HCT116 (cell line): ENCODE measurements around the gene TMEM132C. TPM values are rescaled to one million over a fixed set of nuclear protein-coding genes. Genes with fewer than 3 reads are reported as not detected.

Experiments used
- ATAC-seq: fragments of 200-7000 bp; cut with Tn5 transposase; 2 replicates; pipeline ENCODE4 v1.9.1; 2020; ENCODE audit warnings: mild to moderate bottlenecking, moderate library complexity
- BruUV-seq: library from RNA; stranded (reverse); fragments of 400-500 nt; replicated peaks from 2 replicates; lab custom pipeline; 2021; lab: Mats Ljungman, UMichigan
- CTCF ChIA-PET: fragments of 300-600 bp; sonication (Branson Sonifier 250); formaldehyde crosslinking; loops from one replicate; lab custom pipeline; 2021; ENCODE audit warnings: antibody characterized with exemption; lab: Charles Lee
- POLR2A ChIA-PET: fragments of 300-600, 350-600 bp; sonication (Branson Sonifier 250); formaldehyde crosslinking; loops from one replicate; lab custom pipeline; 2021; ENCODE audit warnings: antibody characterized with exemption; lab: Charles Lee
- RAD21 ChIA-PET, 2 experiments: fragments of 300-600 bp; sonication (Branson Sonifier 250); formaldehyde crosslinking; loops; one replicate each; lab custom pipeline; 2023; ENCODE audit warnings: low total read pairs in 2 of 2; ENCODE audit not compliant: uncharacterized antibody in 2 of 2, unreplicated experiment in 2 of 2, low non-redundant PET in 1 of 2; lab: Charles Lee
- DNase-seq: peaks from one replicate; pipeline ENCODE4 v3.0.0-alpha.2; 2010; ENCODE audit warnings: low read depth, low spot score
- H2AFZ ChIP-seq: fragments of 200-600 bp; shearing (Covaris generic), sonication (generic); 2 replicates; pipeline ENCODE4 v1.6.1; 2017; ENCODE audit warnings: low read depth, mixed run types, mixed read lengths, antibody characterized with exemption, low read length; ENCODE audit not compliant: poor library complexity, severe bottlenecking
- H3K27ac ChIP-seq: 2 replicates; pipeline ENCODE4 v1.5.1; 2012; ENCODE audit warnings: low read depth, low read length
- H3K27me3 ChIP-seq: fragments of 200-600 bp; sonication (generic); 2 replicates; pipeline ENCODE4 v1.6.1; 2016; ENCODE audit warnings: mixed run types, low read length, mixed read lengths; ENCODE audit not compliant: insufficient read depth
- H3K36me3 ChIP-seq, 2 experiments: fragments of 200-500 bp in 1 of 2; fragments of 200-600 bp in 1 of 2; sonication (Bioruptor generic) in 1 of 2; sonication (generic) in 1 of 2; 2 replicates each; pipeline versions ENCODE4 v1.5.1 to v1.6.1; 2014 to 2016; ENCODE audit warnings: low read length in 2 of 2, inconsistent platforms in 1 of 2, mixed read lengths in 1 of 2, mixed run types in 1 of 2; ENCODE audit not compliant: insufficient read depth in 2 of 2, control insufficient read depth in 1 of 2
- H3K4me1 ChIP-seq, 2 experiments: fragments of 200-600 bp in 1 of 2; sonication (generic) in 1 of 2; 2 replicates each; pipeline versions ENCODE4 v1.5.1 to v1.6.1; 2012 to 2017; ENCODE audit warnings: low read length in 2 of 2, inconsistent platforms in 1 of 2, mild to moderate bottlenecking in 1 of 2, mixed read lengths in 1 of 2, mixed run types in 1 of 2, moderate library complexity in 1 of 2; ENCODE audit not compliant: insufficient read depth in 2 of 2, control insufficient read depth in 1 of 2
- H3K4me2 ChIP-seq: fragments of 200-600 bp; sonication (generic); 2 replicates; pipeline ENCODE4 v1.6.1; 2017; ENCODE audit warnings: mixed run types, low read length, mixed read lengths
- H3K4me3 ChIP-seq, 2 experiments: fragments of 200-600 bp in 1 of 2; sonication (generic) in 1 of 2; replicated peaks in 1 of 2; 2 replicates each; pipeline ENCODE4 v1.5.1; 2011 to 2016; ENCODE audit warnings: low read length in 2 of 2, control low read depth in 1 of 2, low read depth in 1 of 2, mild to moderate bottlenecking in 1 of 2, mixed read lengths in 1 of 2, mixed run types in 1 of 2
- H3K79me2 ChIP-seq: fragments of 200-600 bp; sonication (generic); 2 replicates; pipeline ENCODE4 v1.6.1; 2017; ENCODE audit warnings: mild to moderate bottlenecking, mixed run types, low read length, moderate library complexity, mixed read lengths; ENCODE audit not compliant: insufficient read depth
- H3K9ac ChIP-seq: fragments of 200-600 bp; sonication (generic); 2 replicates; pipeline ENCODE4 v1.6.1; 2016; ENCODE audit warnings: low read length, mixed read lengths
- H3K9me2 ChIP-seq: fragments of 200-600 bp; sonication (generic), shearing (Covaris generic); 2 replicates; pipeline ENCODE4 v1.6.1; 2017; ENCODE audit warnings: mixed run types, mild to moderate bottlenecking, moderate library complexity; ENCODE audit not compliant: insufficient read depth
- H3K9me3 ChIP-seq, 2 experiments: fragments of 200-500 bp in 1 of 2; fragments of 200-600 bp in 1 of 2; sonication (Bioruptor generic) in 1 of 2; sonication (generic) in 1 of 2; 2 replicates each; pipeline ENCODE4 v1.6.1; 2014 to 2017; ENCODE audit warnings: low read length in 2 of 2, mixed read lengths in 2 of 2, inconsistent platforms in 1 of 2, low read depth in 1 of 2, mild to moderate bottlenecking in 1 of 2, mixed run types in 1 of 2, moderate library complexity in 1 of 2; ENCODE audit not compliant: control insufficient read depth in 1 of 2, insufficient read depth in 1 of 2
- H4K20me1 ChIP-seq: fragments of 200-600 bp; sonication (generic), shearing (Covaris generic); 2 replicates; pipeline ENCODE4 v1.6.1; 2017; ENCODE audit warnings: mixed run types, mild to moderate bottlenecking, moderate library complexity; ENCODE audit not compliant: insufficient read depth
- ATF3 ChIP-seq: IDR thresholded peaks from 2 replicates; pipeline ENCODE4 v1.6.1; 2012
- CBX3 ChIP-seq: IDR thresholded peaks from 2 replicates; pipeline ENCODE4 v1.6.1; 2012; ENCODE audit warnings: low read depth
- CTCF ChIP-seq, 3 experiments: fragments of 200-600 bp in 1 of 3; sonication (generic) in 1 of 3; IDR thresholded peaks in 2 of 3; conservative IDR thresholded peaks in 1 of 3; 2 replicates each; pipeline ENCODE4 v1.5.1; 2012 to 2017; ENCODE audit warnings: low read depth in 2 of 3, low read length in 2 of 3, antibody characterized with exemption in 1 of 3, borderline replicate concordance in 1 of 3, control low read depth in 1 of 3, mild to moderate bottlenecking in 1 of 3, mixed read lengths in 1 of 3, mixed run types in 1 of 3, moderate library complexity in 1 of 3; ENCODE audit not compliant: insufficient read depth in 1 of 3
- EGR1 ChIP-seq: IDR thresholded peaks from 2 replicates; pipeline ENCODE4 v1.6.1; 2012; ENCODE audit warnings: low read depth
- EZH2 ChIP-seq: fragments of 200-600 bp; sonication (generic); IDR thresholded peaks from 2 replicates; pipeline ENCODE4 v1.6.1; 2017; ENCODE audit warnings: antibody characterized with exemption, mixed run types
- EZH2phosphoT487 ChIP-seq: fragments of 200-600 bp; IDR thresholded peaks from 2 replicates; pipeline ENCODE4 v1.6.1; 2018; ENCODE audit warnings: antibody characterized with exemption, borderline replicate concordance
- JUND ChIP-seq: IDR thresholded peaks from 2 replicates; pipeline ENCODE4 v1.6.1; 2012
- MAX ChIP-seq: IDR thresholded peaks from 2 replicates; pipeline ENCODE4 v1.6.1; 2012
- POLR2A ChIP-seq: IDR thresholded peaks from 2 replicates; pipeline ENCODE4 v1.7.0; 2011; ENCODE audit warnings: borderline replicate concordance; ENCODE audit not compliant: insufficient read depth, insufficient read length; ENCODE audit errors: extremely low read depth
- POLR2AphosphoS5 ChIP-seq: IDR thresholded peaks from 2 replicates; pipeline ENCODE4 v1.6.1; 2011; ENCODE audit warnings: mild to moderate bottlenecking, low read depth, low read length, moderate library complexity
- RAD21 ChIP-seq: IDR thresholded peaks from 2 replicates; pipeline ENCODE4 v1.6.1; 2012; ENCODE audit warnings: low read depth, mild to moderate bottlenecking
- REST ChIP-seq: IDR thresholded peaks from 2 replicates; pipeline ENCODE4 v1.6.1; 2012; ENCODE audit warnings: low read depth
- SIN3A ChIP-seq: IDR thresholded peaks from 2 replicates; pipeline ENCODE4 v1.6.1; 2012; ENCODE audit warnings: low read depth
- SP1 ChIP-seq: IDR thresholded peaks from 2 replicates; pipeline ENCODE4 v1.6.1; 2012; ENCODE audit warnings: low read depth
- SRF ChIP-seq: IDR thresholded peaks from 2 replicates; pipeline ENCODE4 v1.6.1; 2012; ENCODE audit warnings: low read depth
- TCF7L2 ChIP-seq: IDR thresholded peaks from 2 replicates; pipeline ENCODE4 v1.7.0; 2011; ENCODE audit warnings: borderline replicate concordance, inconsistent platforms; ENCODE audit not compliant: insufficient read depth, insufficient read length; ENCODE audit errors: extremely low read depth
- YY1 ChIP-seq: IDR thresholded peaks from 2 replicates; pipeline ENCODE4 v1.6.1; 2011; ENCODE audit warnings: low read length, low read depth, moderate library complexity, mild to moderate bottlenecking; ENCODE audit not compliant: insufficient replicate concordance; ENCODE audit errors: extremely low read depth
- ZBTB33 ChIP-seq: IDR thresholded peaks from 2 replicates; pipeline ENCODE4 v1.6.1; 2011; ENCODE audit warnings: mild to moderate bottlenecking, low read length, moderate library complexity; ENCODE audit not compliant: insufficient replicate concordance; ENCODE audit errors: extremely low read depth
- ZFX ChIP-seq: fragments of 450-650 bp; IDR thresholded peaks from 2 replicates; pipeline ENCODE4 v1.6.1; 2017
- ZNF274 ChIP-seq: fragments of 200-500 bp; sonication (Bioruptor generic); IDR thresholded peaks from 2 replicates; pipeline ENCODE4 v1.6.1; 2014; ENCODE audit warnings: mild to moderate bottlenecking, low read depth, low read length, inconsistent platforms
- intact Hi-C: fragments of 100-400 bp; cut with micrococcal nuclease; formaldehyde crosslinking; loops from 2 replicates; pipeline ENCODE4 v1.10.0; 2022
- total RNA-seq: library from RNA; stranded (reverse); gene quantifications from one replicate; pipeline ENCODE4 v1.2.1, GENCODE V29; 2021; ENCODE audit not compliant: unreplicated experiment

Gene TMEM132C
- total RNA-seq, 1 experiment from 2014 or later, result not detected

- Histone ChIP-seq H3K27ac (no peak overlapping the region), H3K36me3 (no peaks in the 10 kb centered on the region), H3K9me3 (peaks cover 5 to 14% of the 10 kb centered on the region in 2 experiments; a peak in 2 of 4 replicates), H3K27me3 (no peaks in the 10 kb centered on the region), H3K4me2 (no peak overlapping the region), H3K79me2 (no peaks in the 10 kb centered on the region), H3K4me3 (no peak overlapping the region), H3K4me1 (no peaks in the 10 kb centered on the region), H2AFZ (no peak overlapping the region), H3K9me2 (no peaks in the 10 kb centered on the region), H4K20me1 (no peaks in the 10 kb centered on the region), H3K9ac (no peak overlapping the region)
- DNase-seq (no peak), ATAC-seq (no peak)
- ChIA-PET RAD21 (no interaction called here), CTCF (no interaction called here), POLR2A (no interaction called here)
- intact Hi-C loops, result no loop called here
- no TSS peak for BruUV-seq
- TF ChIP-seq ZFX, result no peak
- no peak for TF ChIP-seq POLR2AphosphoS5
- no peak for TF ChIP-seq MAX
- no peak for TF ChIP-seq TCF7L2
- no peak for TF ChIP-seq REST
- no peak for TF ChIP-seq JUND
- no peak for TF ChIP-seq ZNF274
- no peak for TF ChIP-seq YY1
- TF ChIP-seq SIN3A, result no peak
- TF ChIP-seq CBX3, result no peak
- no peak for TF ChIP-seq RAD21
- no peak for TF ChIP-seq CTCF (IDR thresholded peaks at IDR 0.05 in 2 of 3, conservative IDR thresholded peaks at IDR 0.05 in 1 of 3; ENCODE audit: borderline replicate concordance in 1 of 3, insufficient read depth in 1 of 3, low read depth in 2 of 3, low read length in 2 of 3)
- TF ChIP-seq SRF, result no peak
- no peak for TF ChIP-seq EZH2
- no peak for TF ChIP-seq POLR2A
- no peak for TF ChIP-seq ZBTB33
- TF ChIP-seq ATF3, result no peak
- no peak for TF ChIP-seq EGR1
- no peak for TF ChIP-seq SP1
- TF ChIP-seq EZH2phosphoT487, result no peak
Observed at GRCh38 chr12:128612150-128612850, 345.3 kb downstream of the TMEM132C start.
